Endothelial cell of hepatic sinusoid (primary cell): ENCODE results near the gene CDHR1.

Experiments used
- in situ Hi-C: cut with HindIII; loops from 2 replicates; pipeline ENCODE4 v1.10.0; 2017; ENCODE audit warnings: low sequenced_read_pairs

The CDHR1 gene

GRCh38 chr10:84257343-84258020 is 63.1 kb downstream of the CDHR1 start:
- in situ Hi-C loops = no loop called here

GRCh38 chr10:84258034-84258695 is 63.8 kb downstream of the CDHR1 start:
- in situ Hi-C loops = no loop called here

- in situ Hi-C loops = no loop called here
Observed at GRCh38 chr10:84261236-84261915, 67.0 kb downstream of the CDHR1 start.

GRCh38 chr10:84262190-84262956 is 68.0 kb downstream of the CDHR1 start:
- in situ Hi-C loops = no loop called here

- in situ Hi-C loops = no loop called here
Observed at GRCh38 chr10:84263716-84264115, 69.4 kb downstream of the CDHR1 start.

- in situ Hi-C loops = loop anchor here (5.0 kb wide), 1 partner anchor 63 kb away; the partner anchor contains the start of gene CCSER2
Observed at GRCh38 chr10:84264611-84265141, 70.3 kb downstream of the CDHR1 start.

GRCh38 chr10:84265418-84265817 is 71.1 kb downstream of the CDHR1 start:
- in situ Hi-C loops = loop anchor here (5.0 kb wide), 1 partner anchor 62 kb away; the partner anchor contains the start of gene CCSER2

- in situ Hi-C loops = loop anchor here (5.0 kb wide), 1 partner anchor 60 kb away; the partner anchor contains the start of gene CCSER2
Observed at GRCh38 chr10:84267503-84268126, 73.3 kb downstream of the CDHR1 start.

- in situ Hi-C loops = loop anchor here (5.0 kb wide), 1 partner anchor 58 kb away; the partner anchor contains the start of gene CCSER2
Observed at GRCh38 chr10:84269162-84269561, 74.8 kb downstream of the CDHR1 start.
